HepG2 (cell line): ENCODE measurements around the gene MYO5B.

Experiments used
- BRCA1 ChIP-seq: sonication (generic); formaldehyde crosslinking; IDR thresholded peaks from 2 replicates; pipeline ENCODE4 v1.4.0; 2020; ENCODE audit warnings: missing genetic modification reagents
- FOXJ3 ChIP-seq: sonication (generic); formaldehyde crosslinking; IDR thresholded peaks from 2 replicates; pipeline ENCODE4 v1.4.0; 2020; ENCODE audit warnings: missing genetic modification reagents, mild to moderate bottlenecking, borderline replicate concordance
- IRF2 ChIP-seq: IDR thresholded peaks from 2 replicates; pipeline ENCODE4 v1.6.1; 2018; ENCODE audit warnings: missing genetic modification reagents, missing compliant biosample characterization
- KDM1A ChIP-seq: IDR thresholded peaks from 2 replicates; pipeline ENCODE4 v1.6.1; 2016; ENCODE audit warnings: missing compliant biosample characterization
- POLR2A ChIP-seq, 2 experiments: IDR thresholded peaks; 2 replicates each; pipeline ENCODE4 v1.6.1; 2011; ENCODE audit warnings: low read depth in 2 of 2, low read length in 2 of 2, mild to moderate bottlenecking in 1 of 2, moderate library complexity in 1 of 2; ENCODE audit not compliant: insufficient read depth in 1 of 2
- RFX5 ChIP-seq: IDR thresholded peaks from 2 replicates; pipeline ENCODE4 v1.6.1; 2011; ENCODE audit warnings: low read depth, low read length, improper control_type of control experiment
- SCMH1 ChIP-seq: sonication (generic); formaldehyde crosslinking; IDR thresholded peaks from 2 replicates; pipeline ENCODE4 v1.9.0; 2021; ENCODE audit warnings: missing genetic modification reagents, mild to moderate bottlenecking, borderline replicate concordance
- ZNF333 ChIP-seq: sonication (generic); formaldehyde crosslinking; IDR thresholded peaks from 2 replicates; pipeline ENCODE4 v1.4.0; 2020; ENCODE audit warnings: mild to moderate bottlenecking, missing genetic modification reagents, borderline replicate concordance
- ZSCAN30 ChIP-seq: sonication (generic); formaldehyde crosslinking; IDR thresholded peaks from 2 replicates; pipeline ENCODE4 v1.5.0; 2020; ENCODE audit warnings: mild to moderate bottlenecking, missing genetic modification reagents
- TF ChIP-seq, protein P1 (sequence below): sonication (generic); formaldehyde crosslinking; IDR thresholded peaks from 2 replicates; pipeline ENCODE4 v1.5.0; 2020; ENCODE audit warnings: mild to moderate bottlenecking, missing genetic modification reagents, moderate library complexity

DNA sequence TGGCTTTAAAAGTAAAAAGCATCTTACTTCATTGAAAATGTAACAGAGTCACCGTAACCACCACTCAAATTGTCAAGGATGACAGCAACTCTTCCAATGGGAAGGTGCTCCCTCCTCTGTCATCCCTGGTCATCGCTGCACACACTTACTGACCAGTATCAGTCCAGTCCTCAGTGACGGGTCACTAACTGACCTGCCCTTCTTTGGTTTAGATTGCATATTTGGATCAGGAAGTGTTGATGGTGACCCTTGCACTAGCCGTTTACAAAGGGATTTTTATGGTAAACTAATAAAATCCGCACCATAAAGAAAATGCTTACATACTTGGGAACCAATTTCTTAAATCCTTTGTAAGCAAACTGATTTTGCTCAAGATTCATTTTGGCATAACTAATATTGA is 239.7 kb downstream of the MYO5B start:
- TF ChIP-seq RFX5 (no peak), KDM1A (CRISPR knock-in tag) (no peak), IRF2 (CRISPR knock-in tag) (no peak), POLR2A (IDR thresholded peaks at IDR 0.05; ENCODE audit: insufficient read depth in 1 of 2, low read depth in 2 of 2, low read length in 2 of 2) (no peak), ZSCAN30 (no peak), BRCA1 (CRISPR knock-in tag) (no peak), SCMH1 (no peak), ZNF333 (CRISPR knock-in tag) (no peak), FOXJ3 (no peak)
- TF ChIP-seq, protein P1, sequence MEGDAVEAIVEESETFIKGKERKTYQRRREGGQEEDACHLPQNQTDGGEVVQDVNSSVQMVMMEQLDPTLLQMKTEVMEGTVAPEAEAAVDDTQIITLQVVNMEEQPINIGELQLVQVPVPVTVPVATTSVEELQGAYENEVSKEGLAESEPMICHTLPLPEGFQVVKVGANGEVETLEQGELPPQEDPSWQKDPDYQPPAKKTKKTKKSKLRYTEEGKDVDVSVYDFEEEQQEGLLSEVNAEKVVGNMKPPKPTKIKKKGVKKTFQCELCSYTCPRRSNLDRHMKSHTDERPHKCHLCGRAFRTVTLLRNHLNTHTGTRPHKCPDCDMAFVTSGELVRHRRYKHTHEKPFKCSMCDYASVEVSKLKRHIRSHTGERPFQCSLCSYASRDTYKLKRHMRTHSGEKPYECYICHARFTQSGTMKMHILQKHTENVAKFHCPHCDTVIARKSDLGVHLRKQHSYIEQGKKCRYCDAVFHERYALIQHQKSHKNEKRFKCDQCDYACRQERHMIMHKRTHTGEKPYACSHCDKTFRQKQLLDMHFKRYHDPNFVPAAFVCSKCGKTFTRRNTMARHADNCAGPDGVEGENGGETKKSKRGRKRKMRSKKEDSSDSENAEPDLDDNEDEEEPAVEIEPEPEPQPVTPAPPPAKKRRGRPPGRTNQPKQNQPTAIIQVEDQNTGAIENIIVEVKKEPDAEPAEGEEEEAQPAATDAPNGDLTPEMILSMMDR (CRISPR knock-in tag), result no peak
